NCI-H226 (cell line): ENCODE data around the gene DLG5.

ENCODE experiments used
- DNase-seq: peaks from one replicate; pipeline ENCODE4 v3.0.0-alpha.2; 2015

DLG5 gene

GRCh38 chr10:77946084-77946483 is 19.5 kb upstream of the DLG5 start:
- DNase-seq, result peak; percentile 28

- peak; percentile 52 for DNase-seq
These were observed 18.0 kb upstream of the DLG5 start for GRCh38 chr10:77944519-77944918.

GRCh38 chr10:77943121-77943901 is 16.8 kb upstream of the DLG5 start:
- DNase-seq, result peak; percentile 87

GRCh38 chr10:77941790-77942189 is 15.2 kb upstream of the DLG5 start:
- DNase-seq, result no peak

- no peak for DNase-seq
These were observed 14.1 kb upstream of the DLG5 start for GRCh38 chr10:77940627-77941026.

GRCh38 chr10:77940225-77940624 is 13.7 kb upstream of the DLG5 start:
- DNase-seq, result no peak

GRCh38 chr10:77939561-77940001 is 13.0 kb upstream of the DLG5 start:
- DNase-seq, result no peak

GRCh38 chr10:77936697-77937567 is 10.4 kb upstream of the DLG5 start:
- no peak for DNase-seq

- no peak for DNase-seq
These were observed 5.6 kb upstream of the DLG5 start for GRCh38 chr10:77932016-77932715.

- DNase-seq, result no peak
These were observed 1.1 kb upstream of the DLG5 start for GRCh38 chr10:77927402-77928246.

GRCh38 chr10:77925795-77926565 is 575 bp downstream of the DLG5 start:
- DNase-seq, result no peak

GRCh38 chr10:77925410-77925794 is 1.2 kb downstream of the DLG5 start:
- no peak for DNase-seq

GRCh38 chr10:77922566-77923179 is 3.9 kb downstream of the DLG5 start:
- no peak for DNase-seq

GRCh38 chr10:77922055-77922454 is 4.5 kb downstream of the DLG5 start:
- DNase-seq, result no peak

GRCh38 chr10:77921395-77921794 is 5.2 kb downstream of the DLG5 start:
- no peak for DNase-seq

GRCh38 chr10:77920495-77920894 is 6.1 kb downstream of the DLG5 start:
- no peak for DNase-seq

GRCh38 chr10:77919713-77920108 is 6.8 kb downstream of the DLG5 start:
- peak; percentile 73 for DNase-seq

GRCh38 chr10:77915319-77916105 is 11.0 kb downstream of the DLG5 start:
- no peak for DNase-seq

- no peak for DNase-seq
These were observed 13.5 kb downstream of the DLG5 start for GRCh38 chr10:77913090-77913489.

- DNase-seq, result no peak
These were observed 14.0 kb downstream of the DLG5 start for GRCh38 chr10:77912576-77912975.
